CD14-positive monocyte (primary cell): ENCODE results near the gene DLG1. TPM values are rescaled to one million over a fixed set of nuclear protein-coding genes. Genes with fewer than 3 reads are reported as not detected.

ENCODE experiments used
- DNase-seq, 3 donors: peaks; one replicate each; pipeline ENCODE4 v3.0.0-alpha.2; 2011 to 2022
- H2AFZ ChIP-seq: 2 replicates; pipeline ENCODE4 v1.6.0; 2012; ENCODE audit warnings: mild to moderate bottlenecking, low read depth, low read length, inconsistent platforms; ENCODE audit not compliant: insufficient read depth, poor library complexity, severe bottlenecking
- H3K27ac ChIP-seq, 2 donors: 1 replicate in 1 of 2; 2 replicates in 1 of 2; pipeline ENCODE4 v1.5.1; 2012 to 2013; ENCODE audit warnings: low read length in 2 of 2, control low read depth in 1 of 2, inconsistent platforms in 1 of 2, low read depth in 1 of 2, mild to moderate bottlenecking in 1 of 2
- H3K27me3 ChIP-seq, 2 donors: one replicate each; pipeline versions ENCODE4 v1.6.0 to v1.6.1; 2011 to 2013; ENCODE audit warnings: low read length in 2 of 2; ENCODE audit not compliant: control insufficient read depth in 2 of 2, insufficient read depth in 2 of 2
- H3K36me3 ChIP-seq, 2 donors: replicated peaks in 1 of 2; 1 replicate in 1 of 2; 2 replicates in 1 of 2; pipeline versions ENCODE4 v1.5.1 to v1.6.1; 2012 to 2013; ENCODE audit warnings: low read length in 2 of 2, control low read depth in 1 of 2, inconsistent platforms in 1 of 2, mild to moderate bottlenecking in 1 of 2; ENCODE audit not compliant: insufficient read depth in 2 of 2, control insufficient read depth in 1 of 2
- H3K4me1 ChIP-seq, 2 donors: 1 replicate in 1 of 2; 2 replicates in 1 of 2; pipeline versions ENCODE4 v1.5.1 to v1.6.1; 2012 to 2013; ENCODE audit warnings: low read length in 2 of 2, control low read depth in 1 of 2, inconsistent platforms in 1 of 2, mild to moderate bottlenecking in 1 of 2, moderate library complexity in 1 of 2; ENCODE audit not compliant: insufficient read depth in 2 of 2, control insufficient read depth in 1 of 2
- H3K4me2 ChIP-seq: replicated peaks from 2 replicates; pipeline ENCODE3; 2012; ENCODE audit warnings: low read length, moderate library complexity, mild to moderate bottlenecking; ENCODE audit not compliant: poor library complexity, severe bottlenecking; ENCODE audit errors: extremely low read depth
- H3K4me3 ChIP-seq, 3 experiments: fragments of 200-600 bp in 1 of 3; sonication (generic) in 1 of 3; replicated peaks in 1 of 3; 1 replicate in 2 of 3; 2 replicates in 1 of 3; pipeline ENCODE4 v1.5.1; 2011 to 2013; ENCODE audit warnings: low read length in 3 of 3, mild to moderate bottlenecking in 3 of 3, control low read depth in 2 of 3, low read depth in 2 of 3, inconsistent platforms in 1 of 3, moderate library complexity in 1 of 3
- H3K79me2 ChIP-seq: 2 replicates; pipeline ENCODE4 v1.6.0; 2012; ENCODE audit warnings: mild to moderate bottlenecking, control low read depth, inconsistent platforms, low read length, moderate library complexity; ENCODE audit not compliant: insufficient read depth
- H3K9ac ChIP-seq: 2 replicates; pipeline ENCODE4 v1.6.0; 2017; ENCODE audit warnings: low read length, mild to moderate bottlenecking; ENCODE audit not compliant: insufficient read depth, poor library complexity, severe bottlenecking
- H3K9me3 ChIP-seq, 2 donors: replicated peaks in 1 of 2; 1 replicate in 1 of 2; 2 replicates in 1 of 2; pipeline versions ENCODE4 v1.5.1 to v1.6.1; 2012 to 2013; ENCODE audit warnings: low read length in 2 of 2, control low read depth in 1 of 2; ENCODE audit not compliant: control insufficient read depth in 1 of 2, insufficient read depth in 1 of 2
- H4K20me1 ChIP-seq: 2 replicates; pipeline ENCODE4 v1.6.0; 2012; ENCODE audit warnings: mild to moderate bottlenecking, low read length, control low read depth, moderate library complexity; ENCODE audit not compliant: insufficient read depth
- H3K27ac Mint-ChIP-seq, 7 donors: one replicate each; pipeline ENCODE4 v1.8.0; 2020; ENCODE audit warnings: mild to moderate bottlenecking in 7 of 7, mixed read lengths in 7 of 7, moderate library complexity in 6 of 7, inconsistent platforms in 2 of 7
- H3K27me3 Mint-ChIP-seq, 3 donors: one replicate each; pipeline ENCODE4 v1.8.0; 2021 to 2022; ENCODE audit warnings: low read depth in 3 of 3, mild to moderate bottlenecking in 3 of 3, mixed read lengths in 3 of 3, moderate library complexity in 3 of 3, inconsistent platforms in 1 of 3
- H3K36me3 Mint-ChIP-seq, 2 donors: one replicate each; pipeline ENCODE4 v1.8.0; 2020; ENCODE audit warnings: mixed read lengths in 2 of 2, inconsistent platforms in 1 of 2, mild to moderate bottlenecking in 1 of 2
- H3K4me1 Mint-ChIP-seq: one replicate; pipeline ENCODE4 v1.8.0; 2020; ENCODE audit warnings: mild to moderate bottlenecking, mixed read lengths
- H3K4me3 Mint-ChIP-seq, 2 donors: one replicate each; pipeline ENCODE4 v1.8.0; 2020; ENCODE audit warnings: mild to moderate bottlenecking in 2 of 2, mixed read lengths in 2 of 2, moderate library complexity in 1 of 2
- H3K9me3 Mint-ChIP-seq, 7 donors: one replicate each; pipeline ENCODE4 v1.8.0; 2020 to 2022; ENCODE audit warnings: mixed read lengths in 7 of 7, mild to moderate bottlenecking in 6 of 7, moderate library complexity in 6 of 7, inconsistent platforms in 2 of 7
- WGBS: methylation state at CpG from one replicate; pipeline ENCODE4 v1.1.5; 2013; ENCODE audit warnings: missing lambda C conversion rate; ENCODE audit not compliant: insufficient coverage; 5-methylcytosine and 5-hydroxymethylcytosine counted together
- intact Hi-C, 2 donors: fragments of 100-400 bp; cut with micrococcal nuclease; formaldehyde crosslinking; loops; one replicate each; pipeline versions ENCODE4 v1.15.0 to v1.15.1; 2023
- polyA plus RNA-seq, 3 donors: library from polyadenylated mRNA; depleted of rRNA in 1 of 3; unstranded in 2 of 3; stranded (reverse) in 1 of 3; fragments of 300-500 nt in 2 of 3; fragments of >200 nt in 1 of 3; fragmentation: Illumina TruSeq in 2 of 3; gene quantifications; 1 replicate in 2 of 3; 2 replicates in 1 of 3; pipeline ENCODE4 v1.2.3, GENCODE V29; 2012 to 2021
- TF ChIP-seq, protein P1 (sequence below): fragments of 200-600 bp; IDR thresholded peaks from one replicate; pipeline ENCODE4 v1.8.0; 2022; ENCODE audit warnings: antibody characterized with exemption, mild to moderate bottlenecking

The DLG1 gene
- polyA plus RNA-seq, 3 donors: 6.5 to 21.9 (median 10.2) TPM

DNA sequence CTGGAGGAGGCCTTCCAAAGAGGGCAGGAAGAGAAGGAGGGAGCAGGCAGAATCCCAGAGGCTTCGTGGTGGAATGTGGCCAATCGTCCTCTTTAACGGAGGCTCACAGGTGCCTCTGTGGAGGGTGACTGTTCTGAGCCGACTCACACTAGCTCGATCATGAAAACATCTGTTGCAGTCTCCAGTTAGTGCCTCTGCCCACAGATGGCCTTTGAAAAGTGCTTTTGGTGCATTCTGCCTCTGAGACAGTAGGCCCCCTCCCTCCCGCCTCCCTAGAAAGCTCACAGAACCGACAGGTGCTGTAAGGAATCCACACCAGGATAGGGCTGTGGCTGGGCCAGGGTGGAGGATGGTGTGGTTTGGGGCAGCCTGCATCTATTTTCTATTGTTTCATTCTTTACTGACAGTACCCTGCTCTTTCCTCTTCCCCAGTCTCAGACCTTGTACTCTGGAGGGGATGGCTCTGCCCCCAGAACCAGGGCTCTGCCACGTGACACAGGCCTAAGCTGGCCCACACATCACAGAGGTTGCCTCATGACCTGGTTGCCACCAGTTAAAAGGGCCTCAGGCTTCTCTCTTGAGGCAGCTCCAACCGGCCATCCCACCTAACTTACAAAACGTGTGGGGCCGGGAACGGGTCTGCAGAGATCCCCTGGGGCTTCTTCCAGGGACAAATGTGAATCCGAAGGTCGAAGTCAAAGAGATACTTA lies 302.6 kb downstream of the DLG1 start:
- Histone ChIP-seq H3K9ac (no peak overlapping the region), H2AFZ (no peak overlapping the region), H3K9me3 (no peaks in the 10 kb centered on the region), H3K4me3 (no peak overlapping the region), H3K27ac (no peak overlapping the region), H3K36me3 (no peaks in the 10 kb centered on the region), H3K27me3 (no peaks in the 10 kb centered on the region), H3K79me2 (no peaks in the 10 kb centered on the region), H4K20me1 (no peaks in the 10 kb centered on the region), H3K4me1 (no peaks in the 10 kb centered on the region), H3K4me2 (no peak overlapping the region)
- 94% methylated on average over 12 of the region's 14 CpGs for WGBS
- DNase-seq: no peak
- intact Hi-C loops: loop anchor here in 1 of 2 donors (10.0 kb wide), 1 partner anchor 49 kb away; no protein-coding TSS in a partner anchor
- H3K9me3 Mint-ChIP-seq: peaks cover 0 to 6% (median 0%) of the 10 kb centered on the region in 7 donors
- peaks cover 2% of the 10 kb centered on the region for H3K4me1 Mint-ChIP-seq
- H3K36me3 Mint-ChIP-seq: no peaks in the 10 kb centered on the region
- no peak overlapping the region for H3K4me3 Mint-ChIP-seq
- TF ChIP-seq, protein P1, sequence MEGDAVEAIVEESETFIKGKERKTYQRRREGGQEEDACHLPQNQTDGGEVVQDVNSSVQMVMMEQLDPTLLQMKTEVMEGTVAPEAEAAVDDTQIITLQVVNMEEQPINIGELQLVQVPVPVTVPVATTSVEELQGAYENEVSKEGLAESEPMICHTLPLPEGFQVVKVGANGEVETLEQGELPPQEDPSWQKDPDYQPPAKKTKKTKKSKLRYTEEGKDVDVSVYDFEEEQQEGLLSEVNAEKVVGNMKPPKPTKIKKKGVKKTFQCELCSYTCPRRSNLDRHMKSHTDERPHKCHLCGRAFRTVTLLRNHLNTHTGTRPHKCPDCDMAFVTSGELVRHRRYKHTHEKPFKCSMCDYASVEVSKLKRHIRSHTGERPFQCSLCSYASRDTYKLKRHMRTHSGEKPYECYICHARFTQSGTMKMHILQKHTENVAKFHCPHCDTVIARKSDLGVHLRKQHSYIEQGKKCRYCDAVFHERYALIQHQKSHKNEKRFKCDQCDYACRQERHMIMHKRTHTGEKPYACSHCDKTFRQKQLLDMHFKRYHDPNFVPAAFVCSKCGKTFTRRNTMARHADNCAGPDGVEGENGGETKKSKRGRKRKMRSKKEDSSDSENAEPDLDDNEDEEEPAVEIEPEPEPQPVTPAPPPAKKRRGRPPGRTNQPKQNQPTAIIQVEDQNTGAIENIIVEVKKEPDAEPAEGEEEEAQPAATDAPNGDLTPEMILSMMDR: no peak
- peaks cover under 1 to 1% (median 1%) of the 10 kb centered on the region in 3 donors for H3K27me3 Mint-ChIP-seq
- H3K27ac Mint-ChIP-seq: no peak overlapping the region

DNA sequence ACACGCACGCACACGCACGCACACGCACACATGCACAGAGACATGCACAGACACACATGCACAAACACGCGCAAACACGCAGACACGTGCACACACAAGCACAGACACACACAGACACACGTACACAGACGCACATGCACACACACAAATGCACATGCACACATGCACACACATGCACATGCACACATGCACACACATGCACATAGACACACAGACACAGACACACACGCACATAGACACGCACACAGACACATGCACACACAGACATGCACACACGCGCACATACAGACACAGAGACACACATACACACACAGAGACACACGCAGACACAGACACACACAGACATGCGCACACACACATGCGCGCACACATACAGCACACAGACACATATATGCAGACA lies 303.4 kb downstream of the DLG1 start:
- TF ChIP-seq, protein P1: no peak
- peaks cover 0 to 3% (median 0%) of the 10 kb centered on the region in 7 donors for H3K9me3 Mint-ChIP-seq

More for the DNA sequence above, 303.4 kb downstream of the DLG1 start:
- WGBS: 95% methylated on average over 16 of the region's 19 CpGs
- Histone ChIP-seq H2AFZ (no peak overlapping the region), H3K36me3 (no peaks in the 10 kb centered on the region), H3K4me3 (no peak overlapping the region), H4K20me1 (no peaks in the 10 kb centered on the region), H3K27ac (no peak overlapping the region), H3K9me3 (no peaks in the 10 kb centered on the region), H3K27me3 (no peaks in the 10 kb centered on the region), H3K9ac (no peak overlapping the region), H3K4me2 (no peak overlapping the region), H3K4me1 (no peaks in the 10 kb centered on the region), H3K79me2 (no peaks in the 10 kb centered on the region)
- intact Hi-C loops: loop anchor here in 1 of 2 donors (10.0 kb wide), 1 partner anchor 50 kb away; no protein-coding TSS in a partner anchor
- Mint-ChIP-seq H3K36me3 (no peaks in the 10 kb centered on the region), H3K27me3 (peaks cover 0 to 3% (median 1%) of the 10 kb centered on the region in 3 donors), H3K27ac (no peak overlapping the region), H3K4me1 (no peaks in the 10 kb centered on the region), H3K4me3 (no peak overlapping the region)
- DNase-seq: no peak
